HFF-Myc (cell line): ENCODE measurements around the gene SIK2.

Source experiments
- DNase-seq: peaks from one replicate; pipeline ENCODE4 v3.0.0-alpha.2; 2011; ENCODE audit warnings: low read depth; ENCODE audit errors: extremely low read depth
- H3K4me3 ChIP-seq: replicated peaks from 2 replicates; pipeline ENCODE4 v1.5.1; 2011; ENCODE audit warnings: low read depth, mild to moderate bottlenecking, control low read depth, low read length
- TF ChIP-seq, protein P1 (sequence below): IDR thresholded peaks from 2 replicates; pipeline ENCODE4 v1.5.1; 2012; ENCODE audit warnings: mild to moderate bottlenecking, low read depth, low read length, control low read depth; ENCODE audit errors: missing control alignments

The SIK2 gene

DNA sequence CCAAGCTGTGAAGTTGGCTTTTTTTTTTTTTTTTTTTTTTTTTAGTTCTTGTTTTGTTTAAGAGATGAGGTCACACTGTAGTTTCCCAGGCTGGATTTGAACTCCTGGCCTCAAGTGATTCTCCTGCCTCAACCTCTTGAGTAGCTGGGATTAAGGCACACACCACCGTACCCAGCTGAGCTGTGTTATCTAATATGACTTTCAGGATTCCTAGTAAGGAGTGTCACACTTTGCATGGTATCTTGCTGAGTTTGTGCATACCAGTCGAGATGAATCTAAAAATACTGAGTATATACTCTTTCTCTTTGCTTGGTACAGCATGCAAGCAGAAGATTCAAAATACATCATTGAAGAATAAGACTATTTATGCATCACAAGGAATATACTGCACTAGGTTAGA is 58.6 kb downstream of the SIK2 start:
- no peak for DNase-seq
- no peak overlapping the region for H3K4me3 ChIP-seq
- TF ChIP-seq, protein P1, sequence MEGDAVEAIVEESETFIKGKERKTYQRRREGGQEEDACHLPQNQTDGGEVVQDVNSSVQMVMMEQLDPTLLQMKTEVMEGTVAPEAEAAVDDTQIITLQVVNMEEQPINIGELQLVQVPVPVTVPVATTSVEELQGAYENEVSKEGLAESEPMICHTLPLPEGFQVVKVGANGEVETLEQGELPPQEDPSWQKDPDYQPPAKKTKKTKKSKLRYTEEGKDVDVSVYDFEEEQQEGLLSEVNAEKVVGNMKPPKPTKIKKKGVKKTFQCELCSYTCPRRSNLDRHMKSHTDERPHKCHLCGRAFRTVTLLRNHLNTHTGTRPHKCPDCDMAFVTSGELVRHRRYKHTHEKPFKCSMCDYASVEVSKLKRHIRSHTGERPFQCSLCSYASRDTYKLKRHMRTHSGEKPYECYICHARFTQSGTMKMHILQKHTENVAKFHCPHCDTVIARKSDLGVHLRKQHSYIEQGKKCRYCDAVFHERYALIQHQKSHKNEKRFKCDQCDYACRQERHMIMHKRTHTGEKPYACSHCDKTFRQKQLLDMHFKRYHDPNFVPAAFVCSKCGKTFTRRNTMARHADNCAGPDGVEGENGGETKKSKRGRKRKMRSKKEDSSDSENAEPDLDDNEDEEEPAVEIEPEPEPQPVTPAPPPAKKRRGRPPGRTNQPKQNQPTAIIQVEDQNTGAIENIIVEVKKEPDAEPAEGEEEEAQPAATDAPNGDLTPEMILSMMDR = no peak

DNA sequence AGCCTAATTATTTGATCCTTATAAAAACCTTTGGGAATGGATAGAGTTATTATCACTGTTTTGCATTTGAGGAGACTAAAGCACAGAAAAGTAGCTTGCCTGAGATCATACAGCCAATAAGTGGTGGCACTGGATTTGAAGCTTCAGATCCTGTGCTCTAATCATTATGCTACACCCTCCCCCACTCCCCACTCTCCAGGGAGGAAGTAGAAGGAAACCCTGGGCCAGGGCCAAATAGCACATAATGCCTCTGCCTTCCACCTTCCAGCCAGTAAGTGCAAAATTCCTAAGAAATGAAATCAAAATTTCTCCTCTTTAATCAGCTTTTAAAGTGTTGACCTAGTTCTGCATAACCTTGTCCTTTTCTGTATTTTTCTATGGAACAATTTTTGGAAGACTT is 61.6 kb downstream of the SIK2 start:
- TF ChIP-seq, protein P1 = no peak
- no peak for DNase-seq
- no peak overlapping the region for H3K4me3 ChIP-seq

DNA sequence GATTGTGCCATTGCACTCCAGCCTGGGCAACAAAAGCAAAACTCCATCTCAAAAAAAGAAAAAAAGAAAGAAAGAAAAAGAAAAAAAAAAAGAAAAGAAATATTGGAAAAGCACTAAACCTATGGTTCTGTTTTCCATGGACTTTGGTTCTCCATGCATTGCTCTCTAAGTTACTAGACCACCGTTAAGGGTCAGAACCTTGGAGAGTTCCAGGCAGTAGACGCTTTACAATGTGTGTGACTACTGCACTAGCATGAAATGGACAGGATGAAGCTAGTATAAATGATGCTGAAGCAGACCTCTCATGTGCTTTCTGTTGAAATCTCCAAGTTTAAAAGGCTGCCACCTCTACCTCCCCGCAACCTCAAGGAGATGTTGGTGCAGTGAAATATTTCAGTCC is 63.5 kb downstream of the SIK2 start:
- TF ChIP-seq, protein P1 = no peak
- DNase-seq = peak; percentile 42

DNA sequence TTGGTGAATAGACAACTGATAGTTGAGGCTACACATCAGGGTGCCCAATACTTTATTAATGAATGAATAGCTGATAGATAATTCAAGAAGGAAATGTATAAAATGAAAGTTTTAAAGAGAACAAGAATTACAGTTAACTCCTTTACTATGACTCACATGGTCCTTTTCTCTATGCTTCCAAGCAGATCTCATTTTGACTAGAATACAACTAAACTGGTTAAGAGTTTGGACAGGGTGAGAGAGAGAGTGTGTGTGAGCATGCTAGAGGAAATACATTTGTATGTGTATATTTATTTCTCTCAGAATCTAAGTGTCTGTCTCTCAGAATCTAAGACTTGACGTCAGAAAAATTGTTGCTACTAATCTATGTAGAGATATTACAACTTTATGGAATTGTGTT is 66.7 kb downstream of the SIK2 start:
- no peak for DNase-seq
- TF ChIP-seq, protein P1 = no peak
- no peak overlapping the region for H3K4me3 ChIP-seq

More for the DNA sequence above, 63.5 kb downstream of the SIK2 start:
- no peak overlapping the region for H3K4me3 ChIP-seq

DNA sequence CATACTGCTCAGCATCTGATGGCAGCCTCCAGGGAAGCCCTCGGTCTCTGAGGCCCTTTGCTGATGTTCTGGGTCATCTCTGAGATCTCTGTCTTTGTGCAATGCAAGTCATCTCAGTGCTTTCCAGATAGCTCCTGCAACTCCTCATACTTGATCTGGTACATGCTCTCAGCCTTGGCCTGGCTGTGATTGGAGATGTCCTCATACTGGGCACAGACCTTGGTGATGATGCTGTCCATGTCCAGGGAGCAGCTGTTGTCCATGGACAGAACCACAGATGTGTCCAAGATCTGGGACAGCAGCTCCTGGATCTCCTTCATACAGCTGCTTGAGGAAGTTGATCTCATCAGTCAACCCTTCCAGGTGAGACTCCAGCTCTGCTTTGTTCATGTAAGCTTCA is 69.1 kb downstream of the SIK2 start:
- H3K4me3 ChIP-seq = no peak overlapping the region
- DNase-seq = no peak
- TF ChIP-seq, protein P1 = no peak

DNA sequence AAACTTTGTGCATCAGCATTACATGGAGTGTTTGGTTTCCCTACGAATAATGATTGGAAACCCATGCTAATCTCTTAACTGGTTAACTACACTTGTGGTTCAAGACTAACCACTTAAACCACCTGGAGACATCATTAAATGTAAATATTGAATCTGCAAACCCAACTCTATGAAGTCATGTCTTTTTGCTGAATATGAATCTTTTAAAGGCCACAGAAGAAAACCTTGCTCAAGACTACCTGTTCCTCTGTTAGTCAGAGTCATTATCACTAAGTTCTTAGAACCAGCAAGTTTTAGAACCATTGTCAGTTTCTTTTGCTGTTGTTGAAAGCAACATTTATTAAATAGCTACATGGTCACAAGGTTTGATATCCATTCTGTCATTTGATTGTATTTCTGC is 70.7 kb downstream of the SIK2 start:
- no peak overlapping the region for H3K4me3 ChIP-seq
- no peak for DNase-seq
- TF ChIP-seq, protein P1 = no peak

DNA sequence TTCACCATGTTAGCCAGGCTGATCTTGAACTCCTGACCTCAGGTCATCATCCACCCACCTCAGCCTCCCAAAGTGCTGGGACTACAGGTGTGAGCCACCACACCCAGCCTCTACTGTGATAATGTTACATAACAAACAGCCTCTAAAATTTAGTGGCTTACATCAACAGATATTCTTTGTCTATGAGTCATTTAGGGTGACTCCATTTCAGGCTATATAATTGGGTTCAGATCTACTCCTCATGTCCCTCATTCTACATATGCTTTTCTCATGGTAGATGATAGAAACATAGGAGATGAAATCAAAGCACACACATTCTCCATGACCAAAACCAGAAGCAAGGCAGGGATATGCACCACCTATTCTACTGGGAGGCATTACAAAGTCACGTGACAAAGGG is 72.7 kb downstream of the SIK2 start:
- H3K4me3 ChIP-seq = no peak overlapping the region
- DNase-seq = peak; percentile 29

More for the DNA sequence above, 72.7 kb downstream of the SIK2 start:
- TF ChIP-seq, protein P1 = no peak
